Activated T-helper 2 cell treated with anti-CD3 and anti-CD28 coated beads, Interferon-gamma antibody, Interleukin-2, Interleukin-4, amounts not matched to agents 10 μg/mL and 5 μg/mL and 100 μg/mL, durations not matched to agents 14 hours and 24 hours and 36 hours (primary cell): ENCODE data around the gene ZBTB7C. TPM values are rescaled to one million over a fixed set of nuclear protein-coding genes. Genes with fewer than 3 reads are reported as not detected.

Experiments
- DNase-seq: peaks from one replicate; pipeline ENCODE4 v3.0.0; 2021; ENCODE audit warnings: low spot score
- H3K27ac Mint-ChIP-seq: one replicate; pipeline ENCODE4 v1.8.0; 2021; ENCODE audit warnings: mixed read lengths
- H3K27me3 Mint-ChIP-seq: one replicate; pipeline ENCODE4 v1.8.0; 2021; ENCODE audit warnings: low read depth, mixed read lengths
- H3K36me3 Mint-ChIP-seq: one replicate; pipeline ENCODE4 v1.8.0; 2021; ENCODE audit warnings: low read depth, mixed read lengths
- H3K4me1 Mint-ChIP-seq: one replicate; pipeline ENCODE4 v1.8.0; 2021; ENCODE audit warnings: low read depth, mixed read lengths
- H3K4me3 Mint-ChIP-seq: one replicate; pipeline ENCODE4 v1.8.0; 2021; ENCODE audit warnings: low read depth, mild to moderate bottlenecking, moderate library complexity, mixed read lengths
- H3K9me3 Mint-ChIP-seq: one replicate; pipeline ENCODE4 v1.8.0; 2021; ENCODE audit warnings: mixed read lengths
- intact Hi-C: fragments of 100-400 bp; cut with micrococcal nuclease; formaldehyde crosslinking; loops from one replicate; pipeline ENCODE4 v1.15.1; 2023
- total RNA-seq: library from RNA; stranded (reverse); gene quantifications from 2 replicates; pipeline ENCODE4 v1.2.3, GENCODE V29; 2022

Gene ZBTB7C
- total RNA-seq, 1 donor from 2014 or later: 0.21 TPM

GRCh38 chr18:48164701-48165100 is 244.5 kb downstream of the ZBTB7C start:
- Mint-ChIP-seq H3K9me3 (no peaks in the 10 kb centered on the region), H3K36me3 (no peaks in the 10 kb centered on the region), H3K4me3 (no peak overlapping the region), H3K27me3 (peaks cover 43% of the 10 kb centered on the region), H3K4me1 (peaks cover 7% of the 10 kb centered on the region), H3K27ac (no peak overlapping the region)
- intact Hi-C loops: loop anchor here (10.0 kb wide), 1 partner anchor 60 kb away; no protein-coding TSS in a partner anchor
- DNase-seq: no peak

- Mint-ChIP-seq H3K9me3 (no peaks in the 10 kb centered on the region), H3K27me3 (peaks cover 46% of the 10 kb centered on the region), H3K27ac (no peak overlapping the region), H3K36me3 (no peaks in the 10 kb centered on the region), H3K4me1 (peaks cover 7% of the 10 kb centered on the region), H3K4me3 (no peak overlapping the region)
- no peak for DNase-seq
- intact Hi-C loops: loop anchor here (10.0 kb wide), 1 partner anchor 61 kb away; no protein-coding TSS in a partner anchor
These were observed 245.1 kb downstream of the ZBTB7C start for GRCh38 chr18:48164116-48164515.

GRCh38 chr18:48163738-48164115 is 245.5 kb downstream of the ZBTB7C start:
- H3K36me3 Mint-ChIP-seq: no peaks in the 10 kb centered on the region
- no peak overlapping the region for H3K4me3 Mint-ChIP-seq
- H3K27ac Mint-ChIP-seq: no peak overlapping the region
- H3K9me3 Mint-ChIP-seq: no peaks in the 10 kb centered on the region
- DNase-seq: no peak
- intact Hi-C loops: loop anchor here (10.0 kb wide), 1 partner anchor 61 kb away; no protein-coding TSS in a partner anchor
- peaks cover 49% of the 10 kb centered on the region for H3K27me3 Mint-ChIP-seq
- peaks cover 7% of the 10 kb centered on the region for H3K4me1 Mint-ChIP-seq

- peaks cover 7% of the 10 kb centered on the region for H3K4me1 Mint-ChIP-seq
- H3K36me3 Mint-ChIP-seq: no peaks in the 10 kb centered on the region
- no peak overlapping the region for H3K27ac Mint-ChIP-seq
- H3K27me3 Mint-ChIP-seq: peaks cover 51% of the 10 kb centered on the region
- no peak for DNase-seq
- H3K9me3 Mint-ChIP-seq: no peaks in the 10 kb centered on the region
- intact Hi-C loops: loop anchor here (10.0 kb wide), 1 partner anchor 62 kb away; no protein-coding TSS in a partner anchor
- no peak overlapping the region for H3K4me3 Mint-ChIP-seq
These were observed 246.0 kb downstream of the ZBTB7C start for GRCh38 chr18:48162956-48163737.

- no peaks in the 10 kb centered on the region for H3K9me3 Mint-ChIP-seq
- H3K36me3 Mint-ChIP-seq: no peaks in the 10 kb centered on the region
- peak overlapping the region; percentile 61 for H3K4me3 Mint-ChIP-seq
- DNase-seq: no peak
- intact Hi-C loops: loop anchor here (10.0 kb wide), 1 partner anchor 63 kb away; no protein-coding TSS in a partner anchor
- peaks cover 54% of the 10 kb centered on the region for H3K27me3 Mint-ChIP-seq
- H3K27ac Mint-ChIP-seq: no peak overlapping the region
- peaks cover 5% of the 10 kb centered on the region for H3K4me1 Mint-ChIP-seq
These were observed 247.1 kb downstream of the ZBTB7C start for GRCh38 chr18:48161911-48162698.

- Mint-ChIP-seq H3K4me1 (peaks cover 1% of the 10 kb centered on the region), H3K27me3 (peaks cover 59% of the 10 kb centered on the region), H3K9me3 (no peaks in the 10 kb centered on the region), H3K36me3 (no peaks in the 10 kb centered on the region), H3K4me3 (peak overlapping the region; percentile 61), H3K27ac (no peak overlapping the region)
- intact Hi-C loops: loop anchor here (10.0 kb wide), 1 partner anchor 63 kb away; no protein-coding TSS in a partner anchor
- peak; percentile 46 for DNase-seq
These were observed 247.8 kb downstream of the ZBTB7C start for GRCh38 chr18:48161191-48161910.

- intact Hi-C loops: loop anchor here (10.0 kb wide), 1 partner anchor 64 kb away; no protein-coding TSS in a partner anchor
- Mint-ChIP-seq H3K36me3 (no peaks in the 10 kb centered on the region), H3K9me3 (no peaks in the 10 kb centered on the region), H3K4me3 (peak overlapping the region; percentile 41), H3K4me1 (peaks cover 1% of the 10 kb centered on the region), H3K27me3 (peaks cover 62% of the 10 kb centered on the region), H3K27ac (no peak overlapping the region)
- no peak for DNase-seq
These were observed 248.6 kb downstream of the ZBTB7C start for GRCh38 chr18:48160622-48161021.

- Mint-ChIP-seq H3K4me1 (peaks cover 1% of the 10 kb centered on the region), H3K36me3 (no peaks in the 10 kb centered on the region), H3K27me3 (peaks cover 59% of the 10 kb centered on the region), H3K4me3 (no peak overlapping the region), H3K27ac (no peak overlapping the region), H3K9me3 (no peaks in the 10 kb centered on the region)
- DNase-seq: no peak
- intact Hi-C loops: loop anchor here (10.0 kb wide), 1 partner anchor 65 kb away; no protein-coding TSS in a partner anchor
These were observed 249.4 kb downstream of the ZBTB7C start for GRCh38 chr18:48159816-48160215.

GRCh38 chr18:48158721-48159120 is 250.5 kb downstream of the ZBTB7C start:
- intact Hi-C loops: no loop called here
- peaks cover 60% of the 10 kb centered on the region for H3K27me3 Mint-ChIP-seq
- no peak overlapping the region for H3K27ac Mint-ChIP-seq
- no peaks in the 10 kb centered on the region for H3K9me3 Mint-ChIP-seq
- no peak overlapping the region for H3K4me3 Mint-ChIP-seq
- no peaks in the 10 kb centered on the region for H3K36me3 Mint-ChIP-seq
- DNase-seq: no peak
- peaks cover 1% of the 10 kb centered on the region for H3K4me1 Mint-ChIP-seq

- Mint-ChIP-seq H3K27me3 (peaks cover 57% of the 10 kb centered on the region), H3K4me3 (no peak overlapping the region), H3K9me3 (no peaks in the 10 kb centered on the region), H3K4me1 (peaks cover 1% of the 10 kb centered on the region), H3K27ac (no peak overlapping the region), H3K36me3 (no peaks in the 10 kb centered on the region)
- DNase-seq: no peak
- intact Hi-C loops: no loop called here
These were observed 251.2 kb downstream of the ZBTB7C start for GRCh38 chr18:48157956-48158355.

GRCh38 chr18:48155856-48156255 is 253.3 kb downstream of the ZBTB7C start:
- intact Hi-C loops: no loop called here
- no peaks in the 10 kb centered on the region for H3K9me3 Mint-ChIP-seq
- H3K27me3 Mint-ChIP-seq: peaks cover 57% of the 10 kb centered on the region
- H3K4me1 Mint-ChIP-seq: no peaks in the 10 kb centered on the region
- no peak overlapping the region for H3K4me3 Mint-ChIP-seq
- H3K27ac Mint-ChIP-seq: no peak overlapping the region
- no peak for DNase-seq
- H3K36me3 Mint-ChIP-seq: no peaks in the 10 kb centered on the region

GRCh38 chr18:48154828-48155227 is 254.4 kb downstream of the ZBTB7C start:
- DNase-seq: no peak
- Mint-ChIP-seq H3K4me3 (no peak overlapping the region), H3K36me3 (no peaks in the 10 kb centered on the region), H3K27ac (no peak overlapping the region), H3K9me3 (no peaks in the 10 kb centered on the region), H3K27me3 (peaks cover 49% of the 10 kb centered on the region), H3K4me1 (no peaks in the 10 kb centered on the region)
- intact Hi-C loops: no loop called here
